H9 (cell line): ENCODE data around the gene MAGI1. TPM values are rescaled to one million over a fixed set of nuclear protein-coding genes. Genes with fewer than 3 reads are reported as not detected.

Experiments used
- DNase-seq: peaks from one replicate; pipeline ENCODE4 v3.0.0-alpha.2; 2017
- H2AFZ ChIP-seq: one replicate; pipeline ENCODE4 v1.6.1; 2013; ENCODE audit warnings: mild to moderate bottlenecking, low read length, control low read depth, moderate library complexity
- H2AK5ac ChIP-seq: 2 replicates; pipeline ENCODE4 v1.6.1; 2013; ENCODE audit warnings: low read length, control low read depth, mixed read lengths; ENCODE audit not compliant: insufficient read length
- H2BK120ac ChIP-seq: one replicate; pipeline ENCODE4 v1.6.1; 2013; ENCODE audit warnings: low read depth, mild to moderate bottlenecking, low read length, control low read depth, inconsistent platforms; ENCODE audit not compliant: poor library complexity, severe bottlenecking
- H2BK12ac ChIP-seq: 2 replicates; pipeline ENCODE4 v1.6.1; 2013; ENCODE audit warnings: low read length, control low read depth, mixed read lengths, low read depth; ENCODE audit not compliant: insufficient read length
- H2BK15ac ChIP-seq: 2 replicates; pipeline ENCODE4 v1.6.1; 2013; ENCODE audit warnings: low read depth, low read length, control low read depth
- H2BK20ac ChIP-seq: one replicate; pipeline ENCODE4 v1.6.1; 2013; ENCODE audit warnings: low read depth, mild to moderate bottlenecking, low read length, control low read depth, inconsistent platforms; ENCODE audit not compliant: poor library complexity, severe bottlenecking
- H2BK5ac ChIP-seq: 2 replicates; pipeline ENCODE4 v1.6.1; 2013; ENCODE audit warnings: low read length, control low read depth, mixed read lengths; ENCODE audit not compliant: insufficient read length
- H3K14ac ChIP-seq: 2 replicates; pipeline ENCODE4 v1.6.1; 2013; ENCODE audit warnings: low read length, control low read depth; ENCODE audit not compliant: insufficient read depth
- H3K18ac ChIP-seq: 2 replicates; pipeline ENCODE4 v1.6.1; 2013; ENCODE audit warnings: low read depth, mild to moderate bottlenecking, mixed read lengths, low read length, control low read depth; ENCODE audit not compliant: insufficient read length
- H3K23ac ChIP-seq: 2 replicates; pipeline ENCODE4 v1.6.1; 2013; ENCODE audit warnings: low read length, control low read depth, mixed read lengths, low read depth; ENCODE audit not compliant: insufficient read length
- H3K23me2 ChIP-seq: 2 replicates; pipeline ENCODE4 v1.6.1; 2013; ENCODE audit warnings: low read depth, mild to moderate bottlenecking, mixed read lengths, low read length, control low read depth; ENCODE audit not compliant: insufficient read length, poor library complexity, severe bottlenecking
- H3K27ac ChIP-seq: 2 replicates; pipeline ENCODE4 v1.5.1; 2013; ENCODE audit warnings: low read length, control low read depth, mixed read lengths, low read depth; ENCODE audit not compliant: insufficient read length
- H3K27me3 ChIP-seq: 2 replicates; pipeline ENCODE4 v1.6.1; 2013; ENCODE audit warnings: low read length, control low read depth, inconsistent platforms; ENCODE audit not compliant: insufficient read depth
- H3K4ac ChIP-seq: 2 replicates; pipeline ENCODE4 v1.6.1; 2013; ENCODE audit warnings: low read depth, mild to moderate bottlenecking, control low read depth, inconsistent platforms, low read length, moderate library complexity
- H3K4me1 ChIP-seq: 2 replicates; pipeline ENCODE4 v1.6.1; 2013; ENCODE audit warnings: low read length, control low read depth, inconsistent platforms; ENCODE audit not compliant: insufficient read depth
- H3K4me2 ChIP-seq: 2 replicates; pipeline ENCODE4 v1.6.1; 2013; ENCODE audit warnings: low read length, control low read depth, mixed read lengths; ENCODE audit not compliant: insufficient read length, insufficient read depth
- H3K56ac ChIP-seq: 2 replicates; pipeline ENCODE4 v1.6.1; 2013; ENCODE audit warnings: low read depth, mild to moderate bottlenecking, mixed read lengths, low read length, control low read depth; ENCODE audit not compliant: insufficient read length
- H3K79me1 ChIP-seq: 2 replicates; pipeline ENCODE4 v1.6.1; 2013; ENCODE audit warnings: low read depth, mild to moderate bottlenecking, moderate library complexity, low read length, control low read depth, inconsistent platforms; ENCODE audit not compliant: insufficient read depth, poor library complexity, severe bottlenecking
- H3K79me2 ChIP-seq: 2 replicates; pipeline ENCODE4 v1.6.1; 2013; ENCODE audit warnings: low read length, control low read depth, inconsistent platforms; ENCODE audit not compliant: insufficient read depth
- H3K9ac ChIP-seq: 2 replicates; pipeline ENCODE4 v1.6.1; 2013; ENCODE audit warnings: low read length, control low read depth, mixed read lengths; ENCODE audit not compliant: insufficient read length; ENCODE audit errors: extremely low read depth
- H3K9me3 ChIP-seq: one replicate; pipeline ENCODE4 v1.6.1; 2013; ENCODE audit warnings: low read depth, low read length, inconsistent platforms; ENCODE audit not compliant: control insufficient read depth
- H3T11ph ChIP-seq: one replicate; pipeline ENCODE4 v1.6.1; 2013; ENCODE audit warnings: mild to moderate bottlenecking, low read length, control low read depth, inconsistent platforms
- H4K20me1 ChIP-seq: one replicate; pipeline ENCODE4 v1.6.1; 2013; ENCODE audit not compliant: control insufficient read depth, insufficient read length, insufficient read depth
- H4K5ac ChIP-seq: 2 replicates; pipeline ENCODE4 v1.6.1; 2013; ENCODE audit warnings: low read depth, mild to moderate bottlenecking, mixed read lengths, low read length, control low read depth; ENCODE audit not compliant: insufficient read length
- H4K8ac ChIP-seq: replicated peaks from 2 replicates; pipeline ENCODE4 v1.6.1; 2013; ENCODE audit warnings: low read length, control low read depth, mixed read lengths, low read depth; ENCODE audit not compliant: insufficient read length
- H4K91ac ChIP-seq: 2 replicates; pipeline ENCODE4 v1.6.1; 2013; ENCODE audit warnings: low read depth, mild to moderate bottlenecking, moderate library complexity, mixed read lengths, low read length, control low read depth; ENCODE audit not compliant: insufficient read length
- H3K27ac Mint-ChIP-seq, 3 experiments: 2 replicates in 2 of 3; 3 replicates in 1 of 3; pipeline ENCODE4 v1.8.0; 2020 to 2021; ENCODE audit warnings: mixed read lengths in 3 of 3, mild to moderate bottlenecking in 1 of 3, moderate library complexity in 1 of 3
- H3K27me3 Mint-ChIP-seq: 2 replicates; pipeline ENCODE4 v1.8.0; 2021; ENCODE audit warnings: low read depth, mild to moderate bottlenecking, moderate library complexity, mixed read lengths
- H3K36me3 Mint-ChIP-seq, 3 experiments: 2 replicates in 2 of 3; 3 replicates in 1 of 3; pipeline ENCODE4 v1.8.0; 2020 to 2021; ENCODE audit warnings: low read depth in 3 of 3, mixed read lengths in 3 of 3; ENCODE audit not compliant: insufficient read depth in 1 of 3
- H3K4me1 Mint-ChIP-seq, 2 experiments: 2 replicates each; pipeline ENCODE4 v1.8.0; 2020; ENCODE audit warnings: mixed read lengths in 2 of 2
- H3K4me3 Mint-ChIP-seq, 2 experiments: 2 replicates in 1 of 2; 3 replicates in 1 of 2; pipeline ENCODE4 v1.8.0; 2020 to 2021; ENCODE audit warnings: mild to moderate bottlenecking in 2 of 2, mixed read lengths in 2 of 2, moderate library complexity in 1 of 2
- H3K9me3 Mint-ChIP-seq, 2 experiments: 2 replicates in 1 of 2; 3 replicates in 1 of 2; pipeline ENCODE4 v1.8.0; 2020; ENCODE audit warnings: mild to moderate bottlenecking in 2 of 2, mixed read lengths in 2 of 2, moderate library complexity in 1 of 2
- WGBS: extraction: QIAGEN DNeasy Blood & Tissue Kit; methylation state at CpG from one replicate; pipeline ENCODE4 v1.1.7; 2013; ENCODE audit warnings: missing lambda C conversion rate, low lambda C conversion rate, mixed read lengths; ENCODE audit not compliant: insufficient read length; ENCODE audit errors: extremely low coverage; 5-methylcytosine and 5-hydroxymethylcytosine counted together
- total RNA-seq: library from RNA; stranded (reverse); gene quantifications from 2 replicates; pipeline ENCODE4 v1.2.1, GENCODE V29; 2021
- TF ChIP-seq, protein P1 (sequence below): fragments of 200-600 bp; sonication (generic); conservative IDR thresholded peaks from 3 replicates; pipeline ENCODE4 v1.8.0; 2021; ENCODE audit warnings: antibody characterized with exemption, mild to moderate bottlenecking

MAGI1 gene
- total RNA-seq, 1 experiment from 2014 or later, result 65.7 TPM

GRCh38 chr3:65508750-65509422 lies 529.8 kb downstream of the MAGI1 start:
- peak overlapping the region; percentile 55 for H2BK12ac ChIP-seq
- H4K91ac ChIP-seq, result no peak overlapping the region
- no peaks in the 10 kb centered on the region; the same call in 1 of the 2 replicates for H3K79me2 ChIP-seq
- H2BK120ac ChIP-seq, result no peak overlapping the region
- TF ChIP-seq, protein P1, sequence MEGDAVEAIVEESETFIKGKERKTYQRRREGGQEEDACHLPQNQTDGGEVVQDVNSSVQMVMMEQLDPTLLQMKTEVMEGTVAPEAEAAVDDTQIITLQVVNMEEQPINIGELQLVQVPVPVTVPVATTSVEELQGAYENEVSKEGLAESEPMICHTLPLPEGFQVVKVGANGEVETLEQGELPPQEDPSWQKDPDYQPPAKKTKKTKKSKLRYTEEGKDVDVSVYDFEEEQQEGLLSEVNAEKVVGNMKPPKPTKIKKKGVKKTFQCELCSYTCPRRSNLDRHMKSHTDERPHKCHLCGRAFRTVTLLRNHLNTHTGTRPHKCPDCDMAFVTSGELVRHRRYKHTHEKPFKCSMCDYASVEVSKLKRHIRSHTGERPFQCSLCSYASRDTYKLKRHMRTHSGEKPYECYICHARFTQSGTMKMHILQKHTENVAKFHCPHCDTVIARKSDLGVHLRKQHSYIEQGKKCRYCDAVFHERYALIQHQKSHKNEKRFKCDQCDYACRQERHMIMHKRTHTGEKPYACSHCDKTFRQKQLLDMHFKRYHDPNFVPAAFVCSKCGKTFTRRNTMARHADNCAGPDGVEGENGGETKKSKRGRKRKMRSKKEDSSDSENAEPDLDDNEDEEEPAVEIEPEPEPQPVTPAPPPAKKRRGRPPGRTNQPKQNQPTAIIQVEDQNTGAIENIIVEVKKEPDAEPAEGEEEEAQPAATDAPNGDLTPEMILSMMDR, result no peak
- no peak overlapping the region for H2AFZ ChIP-seq
- H3K9ac ChIP-seq, result peak overlapping the region; percentile 45
- Mint-ChIP-seq H3K27me3 (peaks cover 3% of the 10 kb centered on the region), H3K4me1 (peaks cover 19% of the 10 kb centered on the region in 2 experiments), H3K9me3 (peaks cover 0 to 3% of the 10 kb centered on the region in 2 experiments; a peak in 2 of 5 replicates), H3K27ac (peak overlapping the region; percentile 98 to 100 (median 99)), H3K4me3 (peak overlapping the region; percentile 76 to 86), H3K36me3 (peaks cover 2 to 5% (median 3%) of the 10 kb centered on the region in 3 experiments; a peak in 6 of 7 replicates)
- H3K18ac ChIP-seq, result no peak overlapping the region
- no peak overlapping the region for H2BK20ac ChIP-seq
- no peak overlapping the region for H4K8ac ChIP-seq
- H3K23ac ChIP-seq, result no peak overlapping the region
- no CpG with 5 or more reads among the region's 9 CpGs for WGBS
- peak overlapping the region; percentile 55 for H2BK5ac ChIP-seq
- no peak overlapping the region for H3K56ac ChIP-seq
- H3K14ac ChIP-seq, result peak overlapping the region; percentile 30; the same call in 1 of the 2 replicates
- no peak overlapping the region for H4K5ac ChIP-seq
- no peak for DNase-seq
- no peaks in the 10 kb centered on the region for H3K9me3 ChIP-seq
- no peaks in the 10 kb centered on the region for H3K27me3 ChIP-seq
- peaks cover 4% of the 10 kb centered on the region; the same call in 1 of the 2 replicates for H3K4me1 ChIP-seq
- H3K27ac ChIP-seq, result no peak overlapping the region
- H2AK5ac ChIP-seq, result no peak overlapping the region
- H4K20me1 ChIP-seq, result no peaks in the 10 kb centered on the region
- H2BK15ac ChIP-seq, result no peak overlapping the region
- no peak overlapping the region for H3K4me2 ChIP-seq
- H3K23me2 ChIP-seq, result no peaks in the 10 kb centered on the region
- H3K4ac ChIP-seq, result no peak overlapping the region
- no peak overlapping the region for H3T11ph ChIP-seq
- H3K79me1 ChIP-seq, result no peaks in the 10 kb centered on the region
